ENCODE data around the gene LRRK2. TPM values are rescaled to one million over a fixed set of nuclear protein-coding genes. Genes with fewer than 3 reads are reported as not detected.
"Not testable (repeated sequence)": the region's sequence is repeated elsewhere in the genome, so short reads cannot be mapped to it uniquely, and the experiment has no call there.

Gene LRRK2
- total RNA-seq, 1 experiment from 2014 or later, result 3.1 TPM

GRCh38 chr12:40209886-40210285, 14.9 kb upstream of the LRRK2 start:
- Histone ChIP-seq H3K27ac (ENCODE audit: low read depth, low read length, poor library complexity, severe bottlenecking) (no peak overlapping the region), H3K27me3 (replicated peaks; ENCODE audit: insufficient read depth, low read depth, low read length, poor library complexity) (no peaks in the 10 kb centered on the region), H3K9me3 (ENCODE audit: low read depth, low read length, poor library complexity, severe bottlenecking) (no peaks in the 10 kb centered on the region), H3K36me3 (ENCODE audit: insufficient read depth, low read length, poor library complexity, severe bottlenecking) (no peaks in the 10 kb centered on the region), H3K4me1 (ENCODE audit: insufficient read depth, low read length, poor library complexity, severe bottlenecking) (no peaks in the 10 kb centered on the region), H3K4me3 (ENCODE audit: low read depth, low read length, poor library complexity, severe bottlenecking) (no peak overlapping the region)
- no peak for DNase-seq (ENCODE audit: low spot score)
- ChIA-PET POLR2A (ENCODE audit: low non-redundant PET) (no interaction called here), CTCF (no interaction called here)
- no TSS peak for BruUV-seq (replicated peaks)
- TF ChIP-seq CTCF (conservative IDR thresholded peaks at IDR 0.05; ENCODE audit: low read depth, low read length) (no peak), EZH2 (IDR thresholded peaks at IDR 0.05; ENCODE audit: borderline replicate concordance, low read depth, low read length, poor library complexity, severe bottlenecking) (no peak)
- intact Hi-C loops (cut with micrococcal nuclease; ENCODE audit: unreplicated experiment), result no loop called here

GRCh38 chr12:40211186-40211585, 13.6 kb upstream of the LRRK2 start:
- CTCF ChIA-PET; H3K4me3 ChIP-seq (ENCODE audit: low read depth, low read length, poor library complexity, severe bottlenecking): not testable (repeated sequence)

GRCh38 chr12:40212566-40212965, 12.2 kb upstream of the LRRK2 start:
- CTCF ChIA-PET, result no interaction called here
- POLR2A ChIA-PET (ENCODE audit: low non-redundant PET), result no interaction called here
- Histone ChIP-seq H3K4me3 (ENCODE audit: low read depth, low read length, poor library complexity, severe bottlenecking) (no peak overlapping the region), H3K27ac (ENCODE audit: low read depth, low read length, poor library complexity, severe bottlenecking) (no peak overlapping the region), H3K36me3 (ENCODE audit: insufficient read depth, low read length, poor library complexity, severe bottlenecking) (no peaks in the 10 kb centered on the region), H3K27me3 (replicated peaks; ENCODE audit: insufficient read depth, low read depth, low read length, poor library complexity) (no peaks in the 10 kb centered on the region), H3K4me1 (ENCODE audit: insufficient read depth, low read length, poor library complexity, severe bottlenecking) (no peaks in the 10 kb centered on the region), H3K9me3 (ENCODE audit: low read depth, low read length, poor library complexity, severe bottlenecking) (no peaks in the 10 kb centered on the region)
- no TSS peak for BruUV-seq (replicated peaks)
- intact Hi-C loops (cut with micrococcal nuclease; ENCODE audit: unreplicated experiment), result no loop called here
- TF ChIP-seq CTCF (conservative IDR thresholded peaks at IDR 0.05; ENCODE audit: low read depth, low read length), result no peak
- TF ChIP-seq EZH2 (IDR thresholded peaks at IDR 0.05; ENCODE audit: borderline replicate concordance, low read depth, low read length, poor library complexity, severe bottlenecking), result no peak
- no peak for DNase-seq (ENCODE audit: low spot score)

More at GRCh38 chr12:40211186-40211585, 13.6 kb upstream of the LRRK2 start:
- POLR2A ChIA-PET (ENCODE audit: low non-redundant PET); H3K36me3 ChIP-seq (ENCODE audit: insufficient read depth, low read length, poor library complexity, severe bottlenecking); DNase-seq (ENCODE audit: low spot score); intact Hi-C loops (cut with micrococcal nuclease; ENCODE audit: unreplicated experiment); H3K27me3 ChIP-seq (replicated peaks; ENCODE audit: insufficient read depth, low read depth, low read length, poor library complexity); H3K9me3 ChIP-seq (ENCODE audit: low read depth, low read length, poor library complexity, severe bottlenecking); H3K27ac ChIP-seq (ENCODE audit: low read depth, low read length, poor library complexity, severe bottlenecking); BruUV-seq (replicated peaks); H3K4me1 ChIP-seq (ENCODE audit: insufficient read depth, low read length, poor library complexity, severe bottlenecking): not testable (repeated sequence)

- ChIA-PET POLR2A (ENCODE audit: low non-redundant PET) (no interaction called here), CTCF (no interaction called here)
- no peak for DNase-seq (ENCODE audit: low spot score)
- Histone ChIP-seq H3K27ac (ENCODE audit: low read depth, low read length, poor library complexity, severe bottlenecking) (no peak overlapping the region), H3K9me3 (ENCODE audit: low read depth, low read length, poor library complexity, severe bottlenecking) (no peaks in the 10 kb centered on the region), H3K4me1 (ENCODE audit: insufficient read depth, low read length, poor library complexity, severe bottlenecking) (no peaks in the 10 kb centered on the region), H3K4me3 (ENCODE audit: low read depth, low read length, poor library complexity, severe bottlenecking) (no peak overlapping the region), H3K36me3 (ENCODE audit: insufficient read depth, low read length, poor library complexity, severe bottlenecking) (no peaks in the 10 kb centered on the region), H3K27me3 (replicated peaks; ENCODE audit: insufficient read depth, low read depth, low read length, poor library complexity) (no peaks in the 10 kb centered on the region)
- TF ChIP-seq EZH2 (IDR thresholded peaks at IDR 0.05; ENCODE audit: borderline replicate concordance, low read depth, low read length, poor library complexity, severe bottlenecking), result no peak
- no peak for TF ChIP-seq CTCF (conservative IDR thresholded peaks at IDR 0.05; ENCODE audit: low read depth, low read length)
- intact Hi-C loops (cut with micrococcal nuclease; ENCODE audit: unreplicated experiment), result no loop called here
- no TSS peak for BruUV-seq (replicated peaks)
Measured at GRCh38 chr12:40215982-40216381, 8.8 kb upstream of the LRRK2 start.

Measured in A673 (cell line).